NOMO-1 treated with dmso at 0.1 percent for 144 hours (cell line): Measurements from ENCODE around the gene MED15.

ENCODE experiments used
- DNase-seq: peaks from one replicate; lab custom pipeline; 2025; ENCODE audit not compliant: unreplicated experiment; lab: John Stamatoyannopoulos, UW

The MED15 gene

GRCh38 chr22:20509344-20510047 lies 2.1 kb downstream of the MED15 start:
- peak; percentile 85 for DNase-seq

GRCh38 chr22:20510811-20511577 lies 3.6 kb downstream of the MED15 start:
- DNase-seq: no peak

- DNase-seq: no peak
Observed at GRCh38 chr22:20511578-20512229, 4.3 kb downstream of the MED15 start.

- DNase-seq: no peak
Observed at GRCh38 chr22:20514658-20515406, 7.4 kb downstream of the MED15 start.

GRCh38 chr22:20516399-20516798 lies 9.0 kb downstream of the MED15 start:
- DNase-seq: no peak

- no peak for DNase-seq
Observed at GRCh38 chr22:20517422-20517821, 10.0 kb downstream of the MED15 start.

GRCh38 chr22:20517841-20518592 lies 10.6 kb downstream of the MED15 start:
- no peak for DNase-seq

GRCh38 chr22:20519558-20519957 lies 12.1 kb downstream of the MED15 start:
- DNase-seq: no peak

GRCh38 chr22:20520093-20520511 lies 12.7 kb downstream of the MED15 start:
- DNase-seq: no peak

- no peak for DNase-seq
Observed at GRCh38 chr22:20522134-20523004, 15.0 kb downstream of the MED15 start.

- DNase-seq: no peak
Observed at GRCh38 chr22:20523086-20523983, 15.9 kb downstream of the MED15 start.

GRCh38 chr22:20524004-20524481 lies 16.6 kb downstream of the MED15 start:
- no peak for DNase-seq

GRCh38 chr22:20525048-20525447 lies 17.6 kb downstream of the MED15 start:
- no peak for DNase-seq

- no peak for DNase-seq
Observed at GRCh38 chr22:20526305-20526627, 18.9 kb downstream of the MED15 start.

GRCh38 chr22:20526628-20527355 lies 19.4 kb downstream of the MED15 start:
- no peak for DNase-seq

- no peak for DNase-seq
Observed at GRCh38 chr22:20528405-20528978, 21.1 kb downstream of the MED15 start.

- no peak for DNase-seq
Observed at GRCh38 chr22:20530368-20531153, 23.2 kb downstream of the MED15 start.
